Fibroblast of skin of left biceps (primary cell): ENCODE data around the gene PPM1L.
"Not testable (repeated sequence)": the region's sequence is repeated elsewhere in the genome, so short reads cannot be mapped to it uniquely, and the experiment has no call there.

Experiments used
- DNase-seq, 2 experiments: peaks; one replicate each; pipeline ENCODE4 v3.0.0-alpha.2; 2013; ENCODE audit warnings: low read depth in 2 of 2

Gene PPM1L

DNA sequence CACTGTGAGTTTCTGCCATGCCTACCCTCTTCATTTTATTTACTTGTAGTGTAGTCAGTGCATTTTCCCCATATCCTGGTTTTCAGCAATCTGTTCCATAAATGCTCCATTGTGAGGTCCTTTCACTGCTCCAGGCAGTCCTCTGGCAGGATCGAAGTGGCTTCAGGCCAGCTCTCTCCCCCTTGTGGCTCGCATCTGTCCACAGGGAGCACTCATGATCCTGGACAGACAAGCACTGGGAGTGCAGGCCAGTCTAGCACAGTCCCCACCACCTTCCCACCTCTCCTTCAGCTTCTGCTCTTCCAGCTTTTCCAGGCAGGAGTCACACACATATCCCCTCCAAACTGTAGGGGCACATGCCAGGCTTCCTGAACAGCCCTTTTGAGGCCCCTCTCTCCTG is 173.6 kb downstream of the PPM1L start:
- DNase-seq = no peak

DNA sequence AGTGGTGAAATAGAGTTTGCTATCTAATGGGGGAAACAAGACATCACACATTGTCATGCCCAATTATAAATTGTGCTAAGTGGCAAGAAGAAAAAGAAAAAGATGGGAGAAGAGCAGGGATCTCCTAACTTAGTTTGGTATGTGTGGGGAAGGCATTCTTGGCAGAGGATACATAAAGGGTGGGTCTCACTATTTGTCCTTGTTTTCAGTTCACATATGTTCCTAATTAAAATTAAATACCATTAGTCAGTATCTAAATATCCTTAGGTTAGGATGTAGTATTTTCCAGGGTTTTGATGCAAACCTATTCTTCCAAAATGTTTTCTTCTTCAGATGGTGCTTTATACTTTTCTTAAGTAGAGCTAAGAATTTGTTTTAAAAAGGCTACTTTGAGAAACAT is 175.4 kb downstream of the PPM1L start:
- peak; percentile 68 for DNase-seq

DNA sequence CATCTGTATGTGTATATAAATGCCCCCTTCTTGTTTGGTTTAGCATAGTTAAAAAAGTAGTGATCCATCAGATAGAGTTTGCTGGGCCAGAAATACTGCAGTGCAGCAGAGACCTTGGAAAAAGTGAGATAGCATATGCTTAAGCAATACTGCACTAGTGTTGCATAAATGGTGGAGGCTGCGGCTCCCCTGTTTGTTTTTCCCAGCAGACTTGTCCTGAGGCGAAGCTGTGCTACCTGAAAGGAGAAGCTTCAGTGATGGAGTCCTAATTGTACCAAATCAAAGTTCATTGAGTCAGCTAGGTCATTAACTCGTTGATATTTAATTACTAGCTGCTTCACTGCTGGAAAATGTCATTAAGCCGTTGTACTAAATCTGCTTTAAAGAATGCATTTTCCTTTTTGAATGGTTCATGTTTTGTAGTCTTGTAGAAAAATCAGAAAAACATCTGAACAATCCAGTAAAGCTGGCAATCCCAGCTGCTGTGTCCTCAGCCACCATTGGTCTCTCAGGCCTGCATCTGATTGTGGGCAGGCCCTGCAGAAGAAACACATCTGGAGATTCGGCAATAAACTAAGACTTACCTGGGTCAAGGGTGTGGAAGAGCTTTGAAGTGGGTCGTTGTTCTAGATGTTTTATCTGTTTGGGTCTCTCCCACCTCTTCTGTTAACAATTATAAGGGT is 179.5 kb downstream of the PPM1L start:
- DNase-seq = no peak

DNA sequence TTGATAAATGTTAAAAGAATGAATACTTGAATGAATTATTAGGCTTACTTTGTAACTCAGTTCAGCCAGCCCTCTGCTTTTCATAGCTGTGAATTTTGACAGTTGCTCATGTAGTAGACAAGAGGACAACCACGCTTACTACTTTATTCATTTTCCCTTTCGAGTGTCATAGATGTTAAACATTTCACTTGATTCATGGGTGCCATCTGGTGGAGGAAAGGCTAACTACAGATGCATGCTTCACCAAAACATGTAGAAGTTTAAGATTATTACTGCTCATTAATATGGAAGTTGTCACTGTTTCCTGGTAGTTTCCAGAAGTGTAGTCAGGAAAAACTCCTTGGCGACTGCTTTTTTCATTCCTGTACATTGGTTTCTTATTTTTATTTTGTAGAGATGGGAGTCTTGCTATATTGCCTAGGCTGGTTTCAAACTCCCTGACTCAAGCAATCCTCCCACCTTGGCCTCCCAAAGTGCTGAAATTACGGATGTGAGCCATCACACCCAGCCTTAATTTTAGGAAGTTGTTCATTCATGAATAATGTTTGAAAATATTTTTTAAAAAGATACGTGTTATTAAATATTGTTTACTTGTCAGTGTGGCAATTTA is 186.0 kb downstream of the PPM1L start:
- DNase-seq = peak; percentile 24 to 29

DNA sequence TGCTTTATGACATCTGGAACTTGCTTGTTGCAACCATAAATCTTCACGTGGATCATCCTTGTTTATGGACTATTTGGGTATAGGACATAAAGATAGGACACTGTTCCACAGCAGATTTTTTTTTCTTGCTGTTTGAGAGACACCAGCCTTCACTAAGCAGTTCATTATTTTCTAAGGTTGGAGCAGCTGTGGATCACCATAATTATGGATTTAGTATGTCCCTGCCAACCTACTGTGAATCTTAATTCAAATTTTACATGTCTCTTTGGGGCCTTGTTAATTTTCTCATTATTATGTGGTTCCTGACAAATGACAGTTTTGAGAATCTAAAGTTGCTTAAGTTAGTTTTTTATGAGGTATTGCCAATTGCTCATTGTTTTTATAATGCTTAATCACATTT is 188.0 kb downstream of the PPM1L start:
- DNase-seq = no peak

DNA sequence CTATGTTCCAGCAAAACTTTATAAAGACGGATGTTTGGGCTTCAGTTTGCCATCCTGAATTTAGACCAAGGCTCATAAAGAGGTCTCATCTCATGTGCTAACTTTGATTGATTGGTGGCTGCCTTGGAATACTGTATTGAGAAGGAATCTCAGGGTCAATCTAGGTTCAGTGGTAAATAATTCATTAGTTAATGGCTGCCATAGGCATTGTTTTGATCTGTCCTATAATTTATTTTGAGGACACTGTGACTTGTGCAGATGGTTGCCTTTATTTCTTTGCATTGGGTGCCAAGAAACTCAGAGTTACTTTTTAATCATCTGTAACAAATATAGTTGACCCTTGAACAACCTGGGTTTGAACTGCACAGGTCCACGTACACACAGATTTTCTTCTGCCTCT is 189.3 kb downstream of the PPM1L start:
- no peak for DNase-seq

DNA sequence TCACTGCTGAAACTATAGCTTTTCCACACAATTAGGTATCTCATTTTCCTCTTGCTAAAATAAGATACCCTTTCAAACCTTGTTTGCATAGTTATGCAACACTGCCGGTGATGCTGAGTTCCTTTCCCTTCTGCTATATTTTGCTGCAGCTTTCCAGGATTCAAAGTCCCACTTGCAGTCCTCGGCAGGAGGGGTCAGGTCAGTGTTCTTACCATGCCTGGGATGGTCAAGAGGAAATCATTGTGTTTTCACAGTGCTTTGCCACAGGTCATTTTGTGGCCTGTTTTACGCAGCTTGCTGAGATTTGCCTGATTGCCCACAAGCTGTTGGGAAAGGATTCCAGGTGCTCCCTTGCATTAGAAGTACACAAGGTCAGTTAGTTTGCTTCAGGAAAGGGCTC is 192.2 kb downstream of the PPM1L start:
- DNase-seq = no peak

DNA sequence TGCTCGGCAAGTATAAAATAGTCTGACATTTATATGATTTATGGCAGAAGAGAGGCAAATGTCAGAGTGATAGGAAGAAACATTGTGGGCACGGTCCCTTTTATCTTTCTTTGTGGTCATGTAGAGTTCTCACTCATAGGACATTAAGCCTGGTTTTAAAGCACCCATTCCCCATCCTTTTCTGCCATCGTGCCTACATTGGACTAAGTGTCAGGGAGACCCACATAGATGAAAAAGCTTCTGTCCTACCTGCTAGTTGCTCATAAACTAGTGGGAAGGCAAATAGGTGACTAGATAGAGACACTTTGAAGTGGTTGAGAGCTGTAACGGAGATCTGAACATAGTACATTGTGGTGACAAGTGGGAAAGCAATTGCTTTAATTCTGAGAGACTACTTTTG is 193.4 kb downstream of the PPM1L start:
- DNase-seq = no peak

DNA sequence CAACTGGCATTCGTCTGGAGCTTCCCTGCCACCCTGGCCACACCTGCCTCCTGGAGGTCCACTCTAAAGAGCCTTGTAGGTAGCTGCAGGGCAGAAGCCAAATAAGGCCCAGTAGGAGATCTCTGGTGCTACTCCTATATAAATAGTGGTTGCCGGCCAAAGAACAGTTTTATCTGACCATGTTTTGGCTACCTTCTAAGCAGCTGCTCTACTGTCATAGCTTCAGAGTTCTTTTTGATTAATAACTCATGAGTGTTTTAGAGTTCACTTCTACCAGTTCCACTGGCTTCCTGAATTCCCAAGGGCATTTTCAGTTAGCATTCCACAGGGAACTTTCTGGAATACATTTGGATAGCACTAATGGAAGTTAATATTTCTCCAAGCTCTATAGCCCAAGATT is 194.5 kb downstream of the PPM1L start:
- no peak for DNase-seq

DNA sequence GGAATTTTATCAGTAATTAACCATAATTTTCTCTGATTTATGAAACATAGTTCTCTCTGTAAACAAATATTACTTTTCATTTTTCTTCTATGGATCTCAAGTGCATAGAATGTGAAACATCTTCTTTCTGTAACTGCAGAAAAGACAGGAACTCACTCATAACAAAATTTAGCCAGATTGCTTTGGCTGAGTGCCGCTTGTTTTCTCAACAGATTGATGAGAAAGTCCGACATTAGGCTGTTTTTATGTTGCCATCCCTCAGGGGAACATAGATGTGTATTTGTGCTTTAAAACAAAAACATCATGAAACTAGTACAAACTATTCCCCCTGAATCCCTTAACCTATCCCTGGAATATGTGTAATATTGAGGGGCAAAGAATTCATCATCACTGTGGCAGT is 194.9 kb downstream of the PPM1L start:
- no peak for DNase-seq

DNA sequence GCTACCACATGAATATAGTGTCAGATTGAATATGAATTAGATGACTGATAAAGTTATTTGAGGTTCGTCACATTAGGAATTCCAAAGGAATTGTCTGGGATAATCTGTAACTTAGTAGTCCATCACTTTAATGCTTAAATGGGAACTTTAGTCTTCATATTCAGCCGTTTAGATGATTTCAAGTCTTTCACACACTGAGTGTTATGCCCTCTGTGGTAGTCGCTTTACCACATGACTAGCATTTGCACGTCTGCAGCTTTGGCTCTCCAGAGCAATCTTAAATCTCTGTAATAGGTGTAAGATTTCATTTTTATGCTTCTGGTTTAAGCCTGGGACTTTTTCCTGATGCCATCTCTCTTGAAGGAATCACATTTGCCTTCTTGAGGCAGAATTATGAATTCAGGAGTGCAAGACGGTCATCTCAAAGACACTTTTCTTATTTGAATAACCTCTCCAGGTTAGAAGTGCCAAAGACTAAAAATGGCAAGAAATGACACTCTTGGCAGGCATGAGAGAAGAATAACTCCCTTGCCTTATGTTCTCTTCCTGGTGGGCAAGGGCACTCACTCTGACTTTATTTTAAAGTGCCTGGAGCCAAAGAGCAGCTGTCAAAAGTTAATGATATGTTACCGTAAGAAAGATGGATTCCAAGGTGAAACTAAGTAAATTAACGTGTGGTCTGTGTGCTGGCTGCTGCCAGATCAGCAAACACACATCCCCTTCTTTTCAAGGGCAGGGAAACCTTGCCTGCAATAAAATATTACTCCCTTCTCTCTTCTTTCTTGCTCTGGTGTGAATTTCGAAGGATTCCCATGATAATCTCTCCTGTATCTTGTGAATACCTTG is 195.8 kb downstream of the PPM1L start:
- DNase-seq = no peak

DNA sequence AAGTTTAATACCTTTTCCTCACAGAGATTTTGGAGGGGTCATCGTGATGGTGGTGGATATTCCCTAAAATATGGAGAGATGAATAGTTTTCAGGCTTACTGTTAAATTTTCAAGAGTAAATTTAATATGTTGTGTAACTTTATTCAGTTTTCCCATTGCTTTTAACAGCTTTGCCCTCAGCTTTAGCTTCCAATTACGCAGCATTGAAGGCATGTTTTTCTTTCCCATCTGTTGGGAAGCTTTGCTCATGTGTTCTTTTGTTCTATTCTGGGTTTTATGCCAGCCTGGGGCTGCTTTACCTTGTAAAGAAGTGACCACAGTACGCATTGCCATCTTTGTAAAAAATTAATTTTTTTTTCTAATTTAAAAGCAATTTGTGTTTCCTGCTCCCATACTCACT is 197.7 kb downstream of the PPM1L start:
- no peak for DNase-seq

DNA sequence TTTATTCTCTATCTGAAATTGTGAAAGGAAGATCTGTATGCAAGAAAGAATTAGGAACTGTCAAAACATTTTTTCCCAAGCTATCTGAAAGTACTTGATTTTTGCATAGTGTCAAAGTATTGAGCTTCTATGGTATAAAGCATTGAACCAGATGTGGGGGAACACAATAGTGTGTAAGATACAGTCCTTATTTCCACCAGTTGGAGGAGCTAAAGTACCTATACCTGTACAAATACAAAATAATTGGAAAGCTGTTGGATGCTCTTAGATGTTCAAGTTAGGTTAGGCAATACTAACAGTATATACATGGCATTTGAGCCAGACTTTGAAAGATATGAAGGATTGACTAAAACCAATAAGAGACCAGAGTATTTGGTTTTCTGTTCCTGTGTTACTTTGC is 200.8 kb downstream of the PPM1L start:
- no peak for DNase-seq

DNA sequence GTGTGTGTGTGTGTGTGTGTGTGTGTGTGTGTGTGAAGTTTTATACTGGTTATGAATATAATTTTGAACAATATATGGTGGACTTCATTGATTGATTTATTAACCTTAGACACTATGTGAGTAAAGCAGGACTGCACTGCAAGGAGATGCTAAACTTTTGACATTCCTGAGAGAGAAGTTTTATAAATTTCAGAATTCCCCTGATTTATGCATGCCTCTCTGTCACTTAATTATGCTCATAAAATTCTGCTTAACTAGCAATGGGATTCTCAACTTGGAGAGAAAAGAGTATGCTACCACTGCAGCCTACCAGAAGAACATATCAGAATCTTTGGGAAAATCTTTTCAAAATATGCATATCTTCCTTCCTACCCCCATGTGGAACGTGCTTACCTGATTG is 204.5 kb downstream of the PPM1L start:
- no peak for DNase-seq

DNA sequence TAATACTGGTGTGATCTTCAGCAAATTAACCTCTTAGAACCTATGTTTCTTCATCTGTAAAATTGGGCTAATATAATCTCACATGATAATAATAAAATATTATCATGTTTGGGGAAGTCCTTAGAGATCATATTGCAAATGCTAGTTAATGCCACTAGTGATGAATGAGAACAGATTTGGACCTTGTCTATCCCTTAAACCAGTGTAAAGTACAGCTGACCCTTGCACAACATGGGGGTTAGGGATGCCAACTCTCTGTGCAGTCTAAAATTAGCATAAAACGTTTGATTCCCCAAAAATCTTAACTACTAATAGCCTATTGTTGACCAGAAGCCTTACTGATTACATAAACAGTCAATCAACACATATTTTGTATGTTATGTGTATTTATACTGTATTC is 207.9 kb downstream of the PPM1L start:
- no peak for DNase-seq

DNA sequence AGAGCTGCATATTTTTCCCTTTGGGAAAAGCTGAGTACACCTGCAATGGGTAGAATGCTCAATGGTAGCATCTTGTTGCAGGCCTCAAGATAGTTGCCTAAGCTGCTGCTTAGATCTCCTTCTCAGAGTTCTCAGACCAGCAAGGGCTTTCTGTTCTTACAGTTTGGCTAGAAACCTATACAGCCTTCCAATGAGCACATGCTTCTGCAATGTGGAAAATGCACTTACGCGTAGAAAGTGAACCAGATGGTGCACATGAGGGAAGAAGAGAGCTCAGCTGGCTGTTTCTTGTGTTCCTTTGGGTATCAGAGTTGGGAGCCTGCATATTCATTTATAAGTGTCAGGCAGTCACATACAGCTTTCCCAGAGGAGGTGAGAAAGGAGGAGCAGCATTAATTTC is 212.7 kb downstream of the PPM1L start:
- DNase-seq = no peak

DNA sequence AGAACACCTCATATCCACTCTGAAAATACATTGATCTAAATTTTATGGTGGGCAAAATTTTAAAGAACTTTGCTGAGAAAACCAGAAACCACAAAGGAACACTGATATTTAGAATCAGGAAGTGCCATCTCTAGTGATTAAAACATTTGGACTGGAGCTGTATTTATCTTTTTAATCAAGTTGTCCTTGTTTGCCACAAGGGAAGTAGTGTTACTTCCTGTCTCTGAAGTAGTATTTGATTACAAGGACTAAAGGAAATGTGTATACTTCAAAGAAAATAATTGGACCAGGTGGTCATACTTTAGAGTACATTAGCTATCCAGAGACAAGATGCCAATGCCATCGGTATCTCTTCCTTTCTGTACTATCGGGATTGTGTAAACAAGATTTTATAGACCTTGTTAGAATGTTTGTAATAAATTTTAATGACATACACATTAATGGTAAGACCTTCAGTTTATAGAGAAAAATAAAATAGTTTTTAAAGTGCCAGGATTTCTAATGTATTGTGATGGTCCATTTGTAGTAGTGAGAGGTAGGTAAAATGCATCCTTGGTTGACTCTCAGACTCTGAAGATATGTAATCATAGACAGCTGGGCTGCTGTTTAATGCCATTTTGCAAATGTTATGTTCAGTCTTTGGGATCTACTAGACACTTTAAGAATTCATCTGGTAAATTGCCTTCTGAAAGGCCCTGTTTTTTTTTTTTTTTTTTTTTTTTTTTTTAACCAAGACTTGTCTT is 217.2 kb downstream of the PPM1L start:
- DNase-seq = no peak

DNA sequence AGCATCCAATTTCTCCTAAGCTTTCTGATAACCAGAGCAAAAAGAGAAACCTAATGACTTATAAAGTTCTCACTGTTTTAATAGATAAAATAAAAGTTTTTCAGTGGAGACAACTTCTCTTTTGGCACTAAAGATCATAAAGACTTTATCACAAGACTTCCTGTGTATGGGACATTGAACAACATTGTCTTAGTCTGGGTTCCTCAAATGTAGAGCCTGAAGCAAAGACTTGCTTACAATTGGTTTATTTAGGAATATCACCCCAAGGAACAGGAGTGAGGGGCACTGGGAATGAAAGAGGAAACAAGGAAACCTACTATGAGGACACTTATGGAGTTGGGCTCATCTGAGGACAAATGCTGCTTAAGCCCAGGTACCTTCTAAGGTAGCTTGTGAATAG is 221.7 kb downstream of the PPM1L start:
- no peak for DNase-seq

DNA sequence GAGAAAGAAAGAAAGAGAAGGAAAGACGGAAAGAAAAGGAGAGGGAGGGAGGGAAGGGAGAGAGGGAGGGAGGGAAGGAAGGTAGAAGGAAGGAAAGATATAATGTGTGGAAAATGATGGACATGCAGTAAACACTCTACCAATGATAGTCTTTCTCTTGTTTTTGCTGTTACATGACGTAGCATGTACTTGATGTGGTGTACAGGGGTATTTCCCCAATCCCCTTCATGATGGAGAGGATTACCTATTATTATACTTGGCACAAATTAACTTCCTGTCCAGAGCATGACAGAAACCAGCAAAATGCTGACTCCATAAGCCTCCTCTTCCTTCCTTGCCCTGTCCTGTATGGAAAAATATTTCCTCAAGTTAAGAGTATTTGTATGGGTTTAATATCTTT is 224.7 kb downstream of the PPM1L start:
- DNase-seq = no peak

DNA sequence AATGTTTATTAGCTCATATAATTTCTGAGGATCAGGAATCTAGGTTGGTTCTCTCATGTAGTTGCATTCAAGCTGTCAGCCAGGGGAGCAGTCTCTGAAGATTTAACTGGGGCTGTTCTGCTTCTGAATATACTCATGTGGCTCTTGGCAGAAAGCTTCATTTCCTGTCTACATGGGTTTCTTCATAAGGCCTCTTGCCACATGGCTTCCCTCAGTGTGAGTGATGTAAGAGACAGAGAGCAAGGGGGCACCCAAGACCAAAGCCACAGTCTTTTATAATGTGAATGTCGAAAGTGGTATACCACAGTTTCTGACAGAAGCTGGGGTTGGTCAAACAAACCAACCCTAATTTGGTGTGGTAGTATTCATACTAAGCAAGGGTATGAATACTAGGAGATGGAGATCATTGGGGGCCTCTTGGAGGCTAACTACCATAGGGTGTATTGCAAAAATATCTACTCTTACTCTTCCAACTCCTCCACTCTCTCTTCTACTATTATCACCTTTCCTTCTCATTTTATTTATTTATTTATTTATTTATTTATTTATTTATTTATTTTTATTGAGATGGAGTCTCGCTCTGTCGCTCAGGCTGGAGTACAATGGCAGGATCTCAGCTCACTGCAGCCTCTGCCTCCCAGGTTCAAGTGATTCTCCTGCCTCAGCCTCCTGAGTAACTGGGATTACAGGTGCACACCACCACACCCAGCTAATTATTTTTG is 225.3 kb downstream of the PPM1L start:
- no peak for DNase-seq

DNA sequence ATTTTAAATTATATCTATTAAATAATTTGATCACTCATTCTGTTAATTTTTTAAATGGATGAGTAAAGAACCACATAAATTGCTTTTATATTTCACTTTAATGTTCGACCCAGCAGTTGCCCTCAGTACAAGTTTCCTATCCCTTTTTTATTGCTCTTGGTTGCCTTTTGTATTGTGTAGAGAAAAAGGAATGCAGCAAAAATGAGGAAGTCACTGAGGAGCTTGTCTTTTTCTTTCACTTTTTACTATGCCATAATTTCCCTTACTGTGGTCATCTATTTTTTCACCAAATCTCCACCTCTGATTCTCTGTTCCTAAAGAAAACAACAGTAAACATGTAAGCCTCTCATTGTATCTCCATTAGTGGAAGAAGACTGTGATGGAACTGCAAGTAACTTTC is 226.5 kb downstream of the PPM1L start:
- DNase-seq = no peak

DNA sequence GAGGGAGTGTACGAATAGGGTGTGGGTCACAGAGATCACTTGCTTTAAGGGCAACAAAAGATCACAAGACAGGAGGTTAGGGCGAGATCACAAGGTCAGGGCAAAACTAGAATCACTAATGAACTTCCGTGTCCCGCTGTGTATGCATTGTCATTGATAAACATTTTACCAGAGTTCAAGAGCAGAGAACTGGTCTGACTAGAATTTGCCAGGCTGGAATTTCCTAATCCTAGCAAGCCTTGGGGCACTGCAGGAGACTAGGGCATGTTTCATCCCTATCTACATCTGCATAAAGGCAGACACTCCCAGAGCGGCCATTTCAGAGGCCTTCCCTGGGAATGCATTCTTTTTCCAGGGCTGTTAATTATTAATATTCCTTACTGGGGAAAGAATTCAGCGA is 227.9 kb downstream of the PPM1L start:
- not testable (repeated sequence) for DNase-seq
